NOMO-1 treated with DMSO at 0.1 percent for 48 hours (cell line): ENCODE measurements around the gene MGAT4B.

Experiments
- DNase-seq: peaks from one replicate; lab custom pipeline; 2025; ENCODE audit not compliant: unreplicated experiment; lab: John Stamatoyannopoulos, UW

Gene MGAT4B

DNA sequence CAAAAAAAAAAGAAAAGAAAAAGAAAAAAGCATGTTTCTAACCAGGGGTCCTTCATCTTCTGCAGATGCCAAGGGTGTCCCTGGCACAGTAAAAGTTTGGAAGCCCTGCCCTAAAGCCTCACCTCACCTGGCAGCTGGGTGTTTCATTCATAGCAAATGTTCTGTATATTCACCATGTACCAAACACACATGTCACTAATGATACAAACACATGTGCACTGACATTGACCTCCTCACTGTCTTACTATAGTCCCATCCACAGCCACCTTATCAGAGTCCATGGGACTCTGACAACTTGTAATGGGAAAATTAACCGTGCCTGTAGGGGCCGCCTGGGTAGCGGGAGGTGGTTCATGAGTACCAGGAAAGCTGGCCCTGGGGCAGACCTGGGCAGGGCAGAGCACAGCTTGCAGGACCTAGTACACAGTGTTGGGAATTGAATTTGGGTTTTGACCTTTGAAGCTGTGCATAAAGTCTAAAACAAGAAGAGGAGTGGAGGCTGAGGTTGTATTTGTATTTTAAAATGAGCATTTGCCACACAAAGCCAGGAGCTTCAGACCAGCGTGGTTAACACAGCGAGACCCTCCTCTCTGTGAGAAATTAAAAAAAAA lies 6.4 kb upstream of the MGAT4B start:
- no peak for DNase-seq

DNA sequence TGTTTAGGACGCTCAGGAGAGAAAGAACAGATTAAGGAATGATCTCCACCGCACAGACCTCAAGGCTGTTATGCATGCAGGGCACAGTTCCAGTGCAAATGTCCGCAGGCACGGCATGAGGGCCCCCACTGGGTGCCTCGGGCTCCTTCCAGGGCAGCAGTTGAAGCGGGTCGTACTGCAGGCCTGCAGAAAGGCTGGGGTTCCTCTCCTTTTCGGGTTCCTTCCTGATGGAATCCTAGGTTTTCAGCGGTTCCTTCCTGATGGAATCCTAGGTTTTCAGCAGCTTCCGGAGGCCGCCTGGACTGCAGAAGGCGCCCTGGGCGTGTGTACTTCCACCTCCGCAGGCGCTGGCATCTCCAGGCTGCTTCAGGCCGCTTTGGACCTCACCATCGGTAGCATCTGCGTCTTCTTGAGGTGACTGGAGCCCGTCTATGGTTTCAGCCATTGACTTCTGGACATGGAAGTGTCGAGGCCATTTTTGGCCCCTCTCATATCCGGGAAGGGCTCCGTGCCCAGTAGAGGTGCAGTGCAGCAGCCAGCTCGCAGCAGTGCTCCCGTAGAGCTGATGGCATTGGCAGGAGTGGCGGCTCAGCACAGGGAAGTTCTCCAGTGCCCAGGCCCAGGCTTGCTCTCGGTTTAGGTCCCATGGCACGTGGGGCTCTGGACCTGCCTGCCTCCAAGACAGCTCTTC lies 5.6 kb upstream of the MGAT4B start:
- no peak for DNase-seq

DNA sequence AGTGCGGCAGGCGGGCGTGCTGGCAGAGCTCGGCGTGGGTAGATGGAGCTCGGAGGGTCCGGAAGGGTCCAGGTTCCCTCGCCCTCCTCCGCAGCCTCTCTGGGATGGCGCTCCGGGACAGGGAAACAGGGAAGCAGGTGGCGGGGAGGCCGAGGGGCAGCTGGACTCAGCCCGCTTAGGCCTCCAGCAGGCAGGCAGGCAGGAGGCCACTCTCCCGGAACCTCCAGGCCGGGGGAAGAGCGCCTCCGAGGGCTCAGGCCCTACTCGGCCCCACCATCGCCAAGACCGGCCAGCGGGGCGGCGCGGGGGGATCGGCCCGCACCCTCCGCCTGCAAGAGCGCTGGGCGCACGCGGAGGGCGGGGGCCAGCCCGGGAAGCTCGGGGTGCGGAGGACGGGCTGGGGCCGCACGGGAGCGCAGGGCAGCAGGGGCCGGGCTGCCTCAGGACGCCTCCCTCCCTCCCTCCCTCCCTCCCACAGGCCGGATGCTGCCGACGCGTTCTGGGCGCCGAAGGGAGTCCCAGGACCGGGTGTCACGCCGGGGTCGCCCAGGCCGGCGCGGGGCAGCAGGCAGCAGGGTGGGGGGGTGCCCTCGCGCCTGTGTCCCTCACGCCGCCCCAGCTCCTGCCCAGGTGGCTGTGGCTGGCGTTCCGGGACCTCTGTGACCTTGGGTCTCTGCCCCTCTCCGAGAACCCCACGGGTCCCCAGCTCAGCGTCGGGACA lies 977 bp downstream of the MGAT4B start:
- peak; percentile 16 for DNase-seq

DNA sequence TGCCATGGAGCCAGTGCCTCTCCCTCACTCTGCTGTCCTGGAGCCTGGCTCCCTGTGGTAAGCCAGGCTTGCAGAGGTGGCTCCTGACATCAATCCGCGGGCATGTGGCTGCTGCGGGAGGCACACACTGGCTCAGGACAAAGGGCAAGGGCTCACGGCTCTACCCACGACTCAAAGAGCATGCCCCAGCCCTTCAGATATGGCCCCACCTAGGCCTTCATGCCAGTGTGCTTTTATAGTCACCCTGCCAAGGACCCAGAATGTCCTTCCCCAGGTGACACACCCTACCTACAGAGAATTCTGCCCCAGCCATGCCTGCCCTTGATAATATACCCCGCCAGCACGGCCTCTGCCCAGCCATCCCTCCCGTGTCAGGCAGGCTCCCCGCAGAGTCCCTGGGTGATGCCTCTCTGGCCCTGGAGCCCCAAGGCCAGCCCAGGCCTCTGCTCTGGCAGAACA lies 1.6 kb downstream of the MGAT4B start:
- DNase-seq: no peak

DNA sequence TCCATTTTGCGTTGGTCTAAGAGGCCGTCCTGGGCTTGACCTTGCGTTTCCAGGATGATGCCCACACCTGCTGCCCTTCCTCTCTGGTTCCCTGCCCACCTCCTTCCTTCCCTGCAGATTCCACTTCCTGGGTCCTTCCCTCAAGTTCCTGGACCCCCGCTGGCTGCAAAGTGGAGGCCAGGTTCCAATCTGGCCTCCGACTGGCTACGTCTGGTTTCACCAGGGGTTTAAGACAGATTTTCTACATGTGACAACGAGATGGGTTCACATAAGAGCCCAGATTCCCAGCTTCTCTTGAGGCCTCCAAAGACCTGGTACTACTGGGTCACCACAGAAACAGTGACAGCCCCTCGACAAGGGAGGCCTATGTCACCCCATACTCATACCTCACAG lies 2.1 kb downstream of the MGAT4B start:
- DNase-seq: no peak

DNA sequence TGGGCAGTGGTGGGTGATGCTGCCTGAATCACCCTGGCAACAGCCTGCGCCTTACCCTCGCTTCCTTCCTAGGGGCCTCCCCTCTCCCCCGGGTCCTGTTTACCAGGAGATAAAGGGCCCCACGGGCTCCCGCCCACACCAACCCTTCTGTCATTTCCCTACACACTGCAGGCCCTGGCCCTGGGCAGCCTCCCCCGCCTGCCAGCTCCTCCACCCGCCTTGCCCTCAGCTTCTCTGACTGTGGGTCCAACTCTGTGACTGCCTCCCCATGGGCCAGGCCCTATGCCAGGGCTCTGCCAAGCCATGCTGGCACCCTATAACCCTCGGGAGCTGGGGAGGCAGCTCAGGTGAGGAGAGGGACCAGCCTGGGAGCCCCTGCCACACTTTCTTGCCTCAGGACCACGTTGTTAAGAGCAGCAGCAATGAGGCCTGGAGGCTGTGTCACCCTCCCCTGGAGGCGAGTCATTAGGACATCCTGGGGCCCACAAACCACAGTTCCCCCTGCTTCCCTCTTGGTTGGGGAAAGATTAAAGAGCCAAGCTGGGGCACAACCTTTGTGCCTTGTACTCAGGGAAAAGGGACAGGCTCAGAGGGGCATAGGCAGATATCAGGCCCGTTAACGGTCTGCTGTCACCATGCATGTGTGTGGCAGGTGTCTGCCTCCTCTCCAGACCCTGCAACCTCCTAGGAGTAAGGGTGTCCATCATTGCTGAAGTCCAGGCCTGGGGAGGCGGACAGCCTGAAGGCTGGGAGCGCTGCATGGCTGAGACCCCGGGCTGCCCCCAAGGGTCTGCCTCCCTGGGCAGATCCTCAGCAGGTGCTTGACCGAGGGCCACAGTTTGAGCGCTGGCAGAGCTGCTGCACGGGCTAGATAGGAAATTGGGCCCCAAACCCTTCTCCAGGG lies 2.8 kb downstream of the MGAT4B start:
- DNase-seq: peak; percentile 56

DNA sequence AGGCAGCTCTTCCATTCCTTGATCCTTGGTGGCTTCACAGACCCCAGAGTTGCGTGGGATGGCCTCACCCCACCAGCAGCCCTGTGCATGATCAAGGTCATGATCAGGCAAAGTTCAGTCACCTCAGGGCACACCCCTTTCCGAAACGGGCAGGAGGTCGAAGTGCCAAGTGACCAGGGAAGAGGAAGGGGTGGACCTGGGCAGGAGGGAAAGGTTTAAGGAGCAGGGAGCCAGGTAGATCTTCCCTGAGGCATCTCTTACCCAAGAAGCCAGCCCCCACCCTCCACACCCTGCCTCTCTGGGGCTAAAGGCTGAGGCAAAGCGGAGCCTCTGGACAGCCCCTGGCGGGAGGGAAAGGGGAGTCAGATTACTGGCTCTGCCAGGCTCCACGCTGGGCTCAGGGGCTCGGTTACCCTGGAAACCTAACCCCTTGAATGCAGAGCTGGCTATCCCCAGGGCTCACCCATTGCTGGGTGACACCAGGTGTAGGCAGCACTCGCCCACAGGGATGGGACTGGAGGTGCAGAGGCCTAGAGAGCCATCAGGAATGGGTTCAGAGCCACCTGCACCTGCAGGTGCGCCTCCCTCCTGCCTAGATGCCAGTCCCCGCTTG lies 3.6 kb downstream of the MGAT4B start:
- no peak for DNase-seq

DNA sequence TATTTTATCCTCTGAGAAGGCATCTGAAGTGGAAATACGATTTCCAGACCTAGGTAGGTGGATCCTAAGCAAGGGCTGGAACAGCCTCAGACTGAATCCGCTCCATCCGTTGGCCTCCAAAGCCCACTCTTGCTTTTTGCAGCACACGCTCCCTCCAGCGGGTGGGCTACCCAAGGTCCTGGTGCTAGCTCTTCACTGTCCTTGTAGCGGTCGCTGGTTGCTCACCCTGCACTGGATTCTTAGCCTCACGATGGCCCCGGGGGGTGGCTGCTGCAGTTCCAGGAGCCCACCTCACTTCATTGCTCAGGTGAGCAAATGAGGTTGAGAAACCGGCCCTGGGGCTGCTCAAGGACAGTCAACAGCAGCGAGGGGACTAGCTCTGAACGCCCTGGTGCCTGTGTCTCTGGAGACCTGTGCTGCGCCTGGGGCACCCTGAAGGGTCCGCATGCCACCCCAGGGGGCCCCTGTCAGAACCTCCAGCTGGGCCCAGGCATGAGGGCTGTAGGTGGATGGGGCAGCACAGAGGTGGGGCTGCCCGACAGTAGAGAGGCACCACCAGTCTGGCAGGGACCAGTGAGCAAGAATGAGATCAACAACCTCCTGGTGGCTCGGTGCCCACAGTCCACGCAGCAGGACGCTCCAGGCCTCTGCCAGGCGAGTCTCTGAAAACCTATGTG lies 4.3 kb downstream of the MGAT4B start:
- no peak for DNase-seq

DNA sequence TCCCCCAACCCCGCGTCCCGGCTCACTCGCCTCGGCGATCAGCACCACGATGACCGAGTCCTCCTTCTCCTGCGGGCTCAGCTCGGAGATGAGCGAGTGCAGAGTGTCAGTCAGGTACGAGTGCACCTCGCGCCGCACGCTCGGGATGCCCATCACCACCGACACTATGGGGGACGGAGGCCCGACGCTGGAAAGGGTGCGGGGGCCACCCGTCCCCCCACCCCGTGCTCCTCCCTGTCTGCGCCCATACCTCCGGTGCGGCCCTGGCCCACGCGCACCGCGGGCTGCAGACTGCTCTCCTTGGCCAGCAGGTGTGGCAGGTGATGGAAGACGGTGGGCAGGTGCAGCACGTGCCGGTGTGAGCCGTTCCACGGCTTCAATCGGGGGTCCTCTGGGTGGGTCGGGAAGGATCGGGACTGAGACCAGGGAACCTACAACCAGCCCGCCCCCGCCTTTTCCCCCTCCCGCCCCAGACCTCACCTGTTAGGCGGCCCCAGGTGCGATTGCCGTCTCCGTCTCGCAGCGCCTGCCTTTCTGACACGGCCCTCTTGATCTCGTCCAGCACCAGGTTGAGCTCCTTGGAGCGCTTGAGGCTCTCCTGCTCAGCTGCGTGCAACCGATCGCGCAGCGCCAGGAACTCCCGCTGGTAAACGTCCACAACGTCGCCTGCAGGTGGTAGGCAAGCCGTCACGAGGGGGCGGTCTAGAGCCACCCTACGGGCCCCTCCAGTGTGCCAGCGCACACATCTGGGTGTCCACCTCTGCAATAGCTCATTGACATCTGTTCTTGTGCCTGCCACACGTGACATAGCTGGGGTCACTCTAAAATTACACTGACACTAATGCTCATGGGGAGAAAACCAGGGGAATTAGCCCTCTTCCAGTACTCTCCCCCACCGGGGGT lies 5.1 kb downstream of the MGAT4B start:
- DNase-seq: peak; percentile 59

DNA sequence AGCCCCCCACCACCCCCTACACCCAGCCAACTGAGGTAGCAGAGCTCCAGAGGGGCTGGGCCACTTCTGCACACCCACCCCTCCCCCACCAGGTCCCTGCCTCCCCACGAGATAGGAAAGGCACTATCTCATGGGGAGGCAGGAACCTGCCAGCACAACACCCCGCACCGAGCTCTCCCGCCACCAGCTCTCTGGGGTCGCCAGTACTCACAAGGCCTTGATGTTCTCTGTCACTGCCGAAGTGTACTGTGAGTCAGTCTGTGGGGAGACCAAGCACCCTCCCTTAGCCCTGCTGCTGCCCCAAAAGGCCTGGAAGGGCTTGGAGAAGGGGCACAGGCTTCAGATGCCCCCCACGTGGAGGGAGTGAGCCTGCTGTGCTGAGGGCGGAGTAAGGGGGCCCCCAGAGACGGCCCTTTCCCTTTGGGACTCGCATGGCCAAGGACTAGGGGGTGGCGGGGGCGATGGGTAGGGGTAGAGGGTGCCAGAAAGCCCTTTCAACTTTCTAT lies 5.9 kb downstream of the MGAT4B start:
- no peak for DNase-seq

DNA sequence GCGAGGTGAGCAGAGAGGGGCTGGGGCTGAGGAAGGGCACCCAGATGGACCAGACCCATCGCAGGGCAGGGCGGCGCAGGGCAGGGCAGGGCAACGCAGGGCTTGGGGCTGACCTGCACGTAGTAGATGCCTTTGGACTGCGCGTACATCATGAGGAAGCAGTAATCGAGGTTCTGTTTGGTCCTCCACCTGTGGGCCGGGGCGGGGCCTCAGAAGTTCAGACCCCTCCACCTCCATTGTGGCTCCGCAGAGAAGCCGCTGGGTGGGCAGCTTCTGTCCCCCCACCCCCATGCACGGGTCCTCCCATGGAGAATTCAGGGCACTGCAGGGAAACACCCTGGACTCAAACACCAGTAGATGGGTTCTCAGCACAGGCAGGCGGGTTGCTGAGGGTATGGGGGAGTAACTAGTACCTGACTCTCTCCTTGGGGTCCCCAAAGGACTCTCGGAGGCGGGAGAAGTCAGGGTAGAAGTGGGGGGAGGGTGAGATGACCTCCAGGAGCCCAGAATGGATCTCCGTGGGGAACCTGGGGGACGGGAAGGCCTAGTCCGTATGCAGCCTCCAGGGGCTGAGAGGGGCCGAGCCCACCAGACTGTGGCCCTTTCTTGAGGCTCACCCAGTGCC lies 6.5 kb downstream of the MGAT4B start:
- DNase-seq: no peak

DNA sequence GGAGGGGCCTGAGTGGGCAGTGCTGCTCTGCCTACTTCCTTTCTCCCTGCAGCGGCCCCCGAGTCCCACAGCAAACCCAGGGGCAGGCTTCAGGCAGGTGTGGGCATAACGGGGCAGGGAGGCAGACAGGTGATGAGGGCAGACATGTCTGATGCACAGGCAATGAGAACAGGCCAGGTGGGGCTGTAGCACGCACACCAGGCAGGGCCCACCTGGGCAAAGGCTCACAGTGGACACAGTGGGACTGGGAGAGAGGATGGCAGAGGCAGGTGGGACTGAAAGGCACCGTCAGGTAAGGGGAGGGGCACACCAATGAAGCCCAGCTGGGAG lies 7.1 kb downstream of the MGAT4B start:
- DNase-seq: no peak

DNA sequence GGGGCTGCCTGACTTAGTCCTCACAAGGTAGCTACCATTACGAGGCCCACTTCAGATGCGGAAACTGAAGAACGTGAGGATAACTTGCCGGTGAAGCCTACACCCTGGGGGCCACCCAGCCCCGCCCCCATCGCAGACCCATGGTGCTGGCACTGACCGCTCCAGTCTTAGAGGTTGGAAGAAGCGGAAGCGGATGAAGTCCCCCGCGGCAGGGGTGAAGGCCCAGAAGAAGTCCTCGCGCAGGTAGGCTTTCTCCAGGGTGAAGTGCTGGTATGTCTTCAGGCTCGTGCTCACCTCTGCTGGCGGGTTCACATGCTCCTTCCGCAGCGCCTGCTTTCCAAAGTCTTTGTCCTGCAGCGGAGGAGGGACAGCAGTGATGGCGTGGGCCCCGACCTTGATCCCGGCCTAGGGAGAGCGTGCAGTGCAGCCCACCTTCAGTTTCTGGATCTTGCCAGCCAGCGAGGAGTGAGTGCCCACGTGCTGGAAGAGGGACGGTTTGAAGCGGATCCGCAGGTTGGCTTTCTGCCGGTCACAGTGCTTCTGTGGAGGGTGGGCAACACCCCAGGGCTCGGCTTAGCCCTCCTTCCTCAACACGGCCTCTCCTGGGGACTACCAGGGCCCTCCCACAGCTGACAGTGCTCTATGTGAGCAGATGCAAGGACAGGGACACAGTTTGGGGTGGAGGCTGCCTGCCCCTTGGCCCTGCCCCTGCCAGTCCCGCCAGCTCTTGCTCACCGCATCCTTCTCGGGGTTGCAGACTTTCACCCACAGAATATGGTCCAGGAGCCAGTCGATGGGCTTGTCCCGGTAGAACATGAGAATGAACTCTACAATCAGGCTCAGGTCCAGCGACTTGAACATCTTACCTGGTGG lies 7.7 kb downstream of the MGAT4B start:
- no peak for DNase-seq

DNA sequence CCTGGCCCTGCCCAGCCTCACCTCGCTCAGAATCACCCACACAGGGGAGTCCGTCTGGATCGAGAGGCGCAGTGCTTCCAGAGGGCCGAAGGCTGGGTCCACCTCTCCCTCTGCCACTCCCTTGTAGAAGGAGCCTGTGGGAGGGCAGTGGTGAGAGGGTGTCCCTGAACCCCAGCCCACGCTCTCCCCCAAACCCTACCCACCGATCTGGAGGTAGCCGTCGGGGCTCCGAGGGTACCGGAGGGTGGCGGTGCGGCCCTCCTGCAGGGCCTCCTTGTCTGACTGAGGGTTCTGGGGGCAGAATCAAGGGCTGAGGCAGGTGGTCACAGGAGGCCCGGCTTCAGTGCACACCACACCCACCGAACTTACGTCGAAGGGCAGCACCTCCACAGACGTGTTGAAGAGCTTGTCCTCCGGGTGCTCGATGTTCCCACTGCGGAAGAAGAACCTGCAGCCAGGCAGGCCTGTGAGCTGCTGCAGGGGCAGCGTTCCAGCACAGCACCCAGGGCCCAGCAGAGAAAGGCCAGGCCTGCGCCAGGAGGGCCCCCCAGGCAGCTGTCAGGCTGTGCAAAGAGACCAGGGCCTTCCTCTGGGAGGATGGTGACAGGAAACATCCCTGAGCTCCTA lies 8.4 kb downstream of the MGAT4B start:
- no peak for DNase-seq

DNA sequence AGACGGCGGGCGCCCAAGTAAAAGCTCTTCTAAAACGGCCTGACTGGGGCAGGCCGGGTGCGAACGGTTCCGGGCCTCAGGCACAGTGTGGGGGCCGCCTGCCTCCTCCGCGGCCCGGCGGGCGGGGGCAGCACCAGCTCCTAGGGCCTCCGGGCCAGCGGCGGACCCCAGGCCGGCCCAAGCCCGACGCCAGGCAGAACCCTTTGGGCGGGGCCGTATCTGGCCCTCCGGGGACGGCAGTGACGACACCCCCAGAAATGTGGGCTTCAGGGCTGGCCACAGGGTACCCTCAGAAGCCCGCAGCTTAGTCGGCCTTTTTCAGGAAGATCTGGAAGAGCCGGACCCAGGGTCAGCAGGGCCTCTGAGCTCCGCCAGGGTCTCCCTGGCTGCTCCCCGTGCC lies 8.9 kb downstream of the MGAT4B start:
- no peak for DNase-seq

DNA sequence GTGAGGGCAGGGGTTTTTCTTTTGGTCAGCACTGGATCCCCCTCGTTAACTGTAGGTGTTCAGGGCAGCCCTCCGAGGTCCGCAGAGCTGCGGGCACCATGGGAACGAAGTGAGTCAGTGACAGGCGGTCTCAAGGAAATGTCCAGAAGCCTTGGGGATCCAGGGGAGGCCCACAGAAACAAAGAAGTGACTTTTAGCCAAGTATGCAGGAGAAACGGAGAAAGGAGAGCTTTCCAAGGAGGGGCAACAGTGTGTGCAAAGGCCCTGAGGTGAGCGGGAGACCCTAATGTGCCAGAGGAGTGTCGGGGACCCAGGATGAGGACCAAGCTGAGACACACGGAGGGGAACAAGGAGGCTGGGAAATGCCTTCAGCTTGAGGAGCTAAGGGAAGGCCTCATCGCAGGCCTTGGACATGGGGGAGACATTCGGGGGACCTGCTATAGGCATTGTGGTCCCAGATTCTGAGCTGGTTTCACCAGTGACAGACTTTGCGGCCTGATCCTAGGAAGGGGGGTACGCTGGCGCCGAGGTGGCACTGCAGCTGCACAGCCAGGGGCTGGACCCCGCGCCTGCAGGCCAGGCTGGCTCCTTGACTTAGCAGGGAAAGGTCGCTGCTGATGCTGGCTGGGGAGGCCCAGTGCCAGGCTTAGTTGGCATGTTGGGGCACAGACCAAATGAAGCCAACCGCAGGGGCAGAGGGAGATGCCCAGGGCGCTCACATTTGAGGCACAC lies 9.6 kb downstream of the MGAT4B start:
- no peak for DNase-seq
